Erythroblast (primary cell): ENCODE measurements around the gene CD302.

ENCODE experiments used
- GATA1 ChIP-seq: IDR thresholded peaks from 2 replicates; pipeline ENCODE4 v1.6.1; 2011; ENCODE audit warnings: low read depth, mild to moderate bottlenecking, control low read depth, low read length, moderate library complexity
- POLR2A ChIP-seq: IDR thresholded peaks from 2 replicates; pipeline ENCODE4 v1.6.1; 2011; ENCODE audit warnings: mild to moderate bottlenecking, low read length

DNA sequence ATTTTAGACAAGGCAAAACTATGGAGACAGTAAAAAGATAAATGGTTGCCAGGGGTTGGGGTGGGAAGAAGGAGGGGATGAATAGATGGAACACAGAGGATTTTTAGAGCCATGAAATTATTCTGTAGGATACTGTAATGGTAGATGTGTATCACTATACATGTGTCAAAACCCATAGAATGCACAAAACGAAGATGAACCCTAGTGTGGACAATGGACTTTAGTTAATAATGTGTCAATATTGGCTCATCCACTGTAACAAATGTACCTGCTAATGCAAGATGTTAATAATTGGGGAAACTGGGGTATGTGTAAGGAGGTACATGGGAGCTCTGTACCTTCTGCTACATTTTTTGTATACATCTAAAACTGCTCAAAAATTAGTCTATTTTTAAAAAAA, 1.8 kb upstream of the CD302 start:
- no peak for TF ChIP-seq POLR2A
- TF ChIP-seq GATA1 = no peak
